C4-2B (cell line): ENCODE data around the gene RHOG.

Experiments used
- CTCF ChIP-seq: fragments of 450-650 bp; conservative IDR thresholded peaks from 2 replicates; pipeline ENCODE4 v1.5.1; 2017; ENCODE audit warnings: mild to moderate bottlenecking
- ZFX ChIP-seq: fragments of 450-650 bp; IDR thresholded peaks from 2 replicates; pipeline ENCODE4 v1.6.1; 2017

GRCh38 chr11:3843326-3843725, 2.6 kb upstream of the RHOG start:
- TF ChIP-seq CTCF (no peak), ZFX (no peak)
